ENCODE results near the gene C9orf50.

GRCh38 chr9:129640086-129640870, 19.4 kb upstream of the C9orf50 start:
- TF ChIP-seq CTCF (IDR thresholded peaks at IDR 0.05): no peak
- no peak for TF ChIP-seq POLR2A (IDR thresholded peaks at IDR 0.05)
